K562 (cell line): ENCODE data around the gene LENEP. TPM values are rescaled to one million over a fixed set of nuclear protein-coding genes. Genes with fewer than 3 reads are reported as not detected.

Experiments used
- ATAC-seq: fragments of 200-7000 bp; cut with Tn5 transposase; 3 replicates; pipeline ENCODE4 v1.9.1; 2020; ENCODE audit warnings: moderate library complexity
- BruUV-seq: library from RNA; stranded (reverse); fragments of 400-500 nt; replicated peaks from 2 replicates; lab custom pipeline; 2021; lab: Mats Ljungman, UMichigan
- CTCF ChIA-PET: fragments of 300-600 bp; formaldehyde crosslinking; extraction: SDS; loops from one replicate; lab custom pipeline; 2021; ENCODE audit warnings: low intra/inter-chr PET ratio; lab: Yijun Ruan, JAX
- POLR2A ChIA-PET: fragments of 300-600, 350-650 bp; sonication (Branson Sonifier 250); formaldehyde crosslinking; extraction: SDS; loops from one replicate; lab custom pipeline; 2021; ENCODE audit warnings: antibody characterized with exemption, inconsistent platforms; lab: Yijun Ruan, JAX
- DNase-seq, 4 experiments: peaks; one replicate each; pipeline versions ENCODE4 v3.0.0 to v3.0.0-alpha.2; 2011 to 2018; ENCODE audit warnings: low spot score in 3 of 4, mixed read lengths in 3 of 4; ENCODE audit errors: extremely low read depth in 1 of 4
- FAIRE-seq: peaks from 2 replicates; lab custom pipeline; 2011; peaks lifted over from hg19 to GRCh38; lab: Jason Lieb, UNC
- H2AFZ ChIP-seq: 2 replicates; pipeline ENCODE4 v1.6.0; 2011; ENCODE audit warnings: low read depth, low read length, control low read depth, inconsistent platforms
- H3K27ac ChIP-seq: fragments of 200-600 bp; 3 replicates; pipeline ENCODE4 v1.8.0; 2011; ENCODE audit warnings: low read depth, mild to moderate bottlenecking, control low read depth, inconsistent platforms, low read length, moderate library complexity, mixed read lengths; ENCODE audit errors: extremely low read depth
- H3K27me3 ChIP-seq, 2 experiments: fragments of 300-600 bp in 1 of 2; 2 replicates in 1 of 2; 3 replicates in 1 of 2; pipeline versions ENCODE4 v1.6.0 to v1.8.0; 2011; ENCODE audit warnings: inconsistent platforms in 2 of 2, low read length in 2 of 2, mild to moderate bottlenecking in 1 of 2, mixed read lengths in 1 of 2, moderate library complexity in 1 of 2; ENCODE audit not compliant: control insufficient read depth in 2 of 2, insufficient read depth in 2 of 2
- H3K36me3 ChIP-seq: fragments of 300-600 bp; 3 replicates; pipeline ENCODE4 v1.8.0; 2011; ENCODE audit warnings: mild to moderate bottlenecking, low read length, inconsistent platforms; ENCODE audit not compliant: control insufficient read depth, insufficient read depth
- H3K4me1 ChIP-seq, 2 experiments: fragments of 200-600 bp in 1 of 2; replicated peaks in 1 of 2; 2 replicates in 1 of 2; 3 replicates in 1 of 2; pipeline versions ENCODE4 v1.5.1 to v1.8.0; 2011; ENCODE audit warnings: inconsistent platforms in 2 of 2, low read length in 2 of 2, mild to moderate bottlenecking in 1 of 2, mixed read lengths in 1 of 2, moderate library complexity in 1 of 2; ENCODE audit not compliant: control insufficient read depth in 2 of 2, insufficient read depth in 2 of 2
- H3K4me2 ChIP-seq: 2 replicates; pipeline ENCODE4 v1.6.1; 2011; ENCODE audit warnings: low read length, control low read depth, inconsistent platforms, mixed read lengths; ENCODE audit not compliant: insufficient read depth
- H3K4me3 ChIP-seq: fragments of 200-600 bp; sonication (generic), shearing (Covaris generic); 2 replicates; pipeline ENCODE4 v1.5.1; 2016; ENCODE audit warnings: control low read depth, inconsistent platforms
- H3K79me2 ChIP-seq: fragments of 200-600 bp; 3 replicates; pipeline ENCODE4 v1.8.0; 2011; ENCODE audit warnings: low read length, inconsistent platforms; ENCODE audit not compliant: control insufficient read depth, insufficient read depth
- H3K9ac ChIP-seq, 2 experiments: 2 replicates each; pipeline versions ENCODE4 v1.6.0 to v1.6.1; 2011; ENCODE audit warnings: low read depth in 2 of 2, low read length in 2 of 2, control low read depth in 1 of 2, inconsistent platforms in 1 of 2, mild to moderate bottlenecking in 1 of 2, mixed read lengths in 1 of 2; ENCODE audit not compliant: insufficient read depth in 1 of 2
- H3K9me1 ChIP-seq: one replicate; pipeline ENCODE4 v1.6.0; 2011; ENCODE audit warnings: inconsistent platforms, mild to moderate bottlenecking, low read length, moderate library complexity; ENCODE audit not compliant: control insufficient read depth, insufficient read depth
- H3K9me3 ChIP-seq: replicated peaks from 2 replicates; pipeline ENCODE4 v1.5.1; 2011; ENCODE audit warnings: low read depth, low read length, inconsistent platforms; ENCODE audit not compliant: control insufficient read depth, insufficient read depth
- H4K20me1 ChIP-seq: replicated peaks from 2 replicates; pipeline ENCODE4 v1.6.1; 2011; ENCODE audit warnings: low read length, inconsistent platforms, mixed read lengths; ENCODE audit not compliant: control insufficient read depth, insufficient read depth
- CBFA2T3 ChIP-seq: fragments of 450-650 bp; IDR thresholded peaks from 2 replicates; pipeline ENCODE4 v1.6.1; 2017
- DEAF1 ChIP-seq: fragments of 450-650 bp; formaldehyde crosslinking; IDR thresholded peaks from 2 replicates; pipeline ENCODE4 v1.4.0; 2020; ENCODE audit warnings: mild to moderate bottlenecking, moderate library complexity
- ESRRA ChIP-seq: fragments of 450-650 bp; IDR thresholded peaks from 2 replicates; pipeline ENCODE4 v1.6.1; 2014; ENCODE audit warnings: low read depth, mild to moderate bottlenecking, moderate library complexity, borderline replicate concordance
- ETV6 ChIP-seq, 3 experiments: fragments of 150-350 bp in 1 of 3; sonication (generic) in 1 of 3; formaldehyde crosslinking in 1 of 3; IDR thresholded peaks; 2 replicates each; pipeline versions ENCODE4 v1.6.1 to v1.8.0; 2014 to 2022; ENCODE audit warnings: borderline replicate concordance in 2 of 3, low read depth in 2 of 3, antibody characterized with exemption in 1 of 3, low read length in 1 of 3, mild to moderate bottlenecking in 1 of 3, missing genetic modification reagents in 1 of 3
- HNRNPK ChIP-seq: fragments of 200-400 bp; formaldehyde crosslinking; IDR thresholded peaks from one replicate; pipeline ENCODE4 v1.6.1; 2018; ENCODE audit warnings: mild to moderate bottlenecking, low read depth, low read length; ENCODE audit not compliant: poor library complexity, severe bottlenecking
- NCOA1 ChIP-seq: fragments of 450-650 bp; IDR thresholded peaks from 2 replicates; pipeline ENCODE4 v1.6.1; 2016; ENCODE audit warnings: low read depth
- NFE2 ChIP-seq: IDR thresholded peaks from 2 replicates; pipeline ENCODE4 v1.6.1; 2014; ENCODE audit warnings: antibody characterized with exemption, low read depth
- RB1 ChIP-seq: fragments of 450-650 bp; IDR thresholded peaks from 2 replicates; pipeline ENCODE4 v1.6.1; 2017; ENCODE audit warnings: low read depth, mild to moderate bottlenecking
- RBM25 ChIP-seq: fragments of 200-400 bp; formaldehyde crosslinking; IDR thresholded peaks from 2 replicates; pipeline ENCODE4 v1.6.1; 2018; ENCODE audit warnings: low read length, low read depth, moderate library complexity; ENCODE audit not compliant: severe bottlenecking
- ZBED1 ChIP-seq: IDR thresholded peaks from 2 replicates; pipeline ENCODE4 v1.6.1; 2014
- ZBTB12 ChIP-seq: fragments of 250-450 bp; sonication (Bioruptor Pico); IDR thresholded peaks from 2 replicates; pipeline ENCODE4 v1.4.0; 2020
- ZNF696 ChIP-seq: fragments of 250-450 bp; sonication (Bioruptor Pico); conservative IDR thresholded peaks from 2 replicates; pipeline ENCODE4 v1.4.0; 2020; ENCODE audit warnings: mild to moderate bottlenecking, moderate library complexity
- WGBS: fragments of 100-300 bp; shearing (Covaris generic); methylation state at CpG from one replicate; pipeline ENCODE4 v1.1.6; 2016; ENCODE audit warnings: low coverage, mixed read lengths; ENCODE audit not compliant: insufficient coverage; ENCODE audit errors: missing lambda C conversion rate; 5-methylcytosine and 5-hydroxymethylcytosine counted together
- in situ Hi-C: fragments of 300-500 bp; cut with MboI; formaldehyde crosslinking; loops from 4 replicates; pipeline ENCODE4 v1.15.0; 2018; ENCODE audit warnings: inconsistent platforms, mixed read lengths
- intact Hi-C: fragments of 100-400 bp; cut with micrococcal nuclease; formaldehyde crosslinking; loops from 2 replicates; pipeline ENCODE4 v1.14.2; 2022
- polyA plus RNA-seq, 8 experiments: library from polyadenylated mRNA; depleted of rRNA in 4 of 8; stranded (reverse) in 5 of 8; unstranded in 3 of 8; fragments of >200 nt; fragmentation: Nextera tagmentation in 2 of 8; fragmentation: Illumina TruSeq in 1 of 8; extraction: Ambion mirVana in 2 of 8; extraction: Trizol in 1 of 8; gene quantifications; 2 replicates each; pipeline versions ENCODE4 v1.2.1 to v1.2.3, GENCODE V29; 2011 to 2014; ENCODE audit warnings: inconsistent platforms in 1 of 8, missing spikeins in 1 of 8
- total RNA-seq, 7 experiments: library from RNA; depleted of rRNA in 6 of 7; stranded (reverse); fragments of >200 nt in 6 of 7; fragmentation: Illumina TruSeq in 2 of 7; extraction: Trizol in 2 of 7; gene quantifications; 2 replicates each; pipeline versions ENCODE4 v1.2.1 to v1.2.3, GENCODE V29; 2011 to 2021; ENCODE audit warnings: low replicate concordance in 1 of 7
- TF ChIP-seq, protein P1 (sequence below): fragments of 450-650 bp; formaldehyde crosslinking; IDR thresholded peaks from 2 replicates; pipeline ENCODE4 v1.4.0; 2022; ENCODE audit warnings: missing genetic modification characterization

Gene LENEP
- total and polyA plus RNA-seq, 9 of the 15 experiments (the other 6 are each of a cell fraction or from before 2014, with no cell fraction given), result 0.23 to 0.87 (median 0.67) TPM; not detected in 5

DNA sequence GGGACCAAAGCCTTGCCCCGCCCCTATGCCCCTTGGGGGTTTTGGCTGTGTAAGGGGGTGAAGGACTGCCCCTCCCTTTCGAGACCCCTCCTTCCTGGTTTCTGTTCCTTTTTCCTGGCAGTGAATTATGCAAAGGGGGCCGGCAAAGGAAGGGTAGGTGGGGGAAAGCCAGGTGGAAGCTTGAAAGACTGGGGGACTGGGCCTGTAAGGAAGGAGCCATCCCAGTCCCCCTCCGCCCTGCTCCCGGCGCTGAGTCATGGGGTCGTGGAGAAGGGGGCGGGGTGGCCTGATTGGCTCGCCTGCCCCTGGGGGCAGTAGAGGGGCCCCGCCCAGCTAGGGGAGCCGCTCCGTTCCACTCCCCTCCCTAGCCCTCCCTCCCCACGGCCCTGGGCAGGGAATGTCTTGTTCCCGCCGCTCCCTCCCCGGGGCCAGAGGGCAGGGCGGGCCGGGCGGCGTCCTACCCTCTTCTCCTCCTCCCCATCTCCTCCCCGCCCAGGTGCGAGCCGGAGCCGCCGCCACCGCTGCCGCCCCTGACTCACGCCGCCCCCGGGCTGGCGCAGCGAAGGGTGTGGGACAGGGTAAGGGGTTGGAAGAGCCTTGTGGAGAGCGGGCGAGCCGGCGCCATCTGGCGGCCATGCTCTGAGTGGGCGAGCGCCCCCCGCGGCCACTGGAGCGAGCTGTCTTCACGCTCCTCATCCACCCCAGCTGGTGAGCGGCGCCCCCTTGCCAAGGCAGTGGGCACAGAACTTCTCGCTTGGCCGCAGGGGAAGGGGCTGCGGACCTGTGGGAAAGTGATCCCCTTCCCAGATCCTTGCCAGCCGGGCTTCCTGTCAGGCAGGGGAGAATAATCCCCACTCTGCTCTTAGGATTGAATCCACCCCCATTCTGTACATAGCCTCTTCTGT, 23.9 kb downstream of the LENEP start:
- H3K9ac ChIP-seq, result peak overlapping the region; percentile 61 to 87
- no peaks in the 10 kb centered on the region for H3K9me1 ChIP-seq
- peak overlapping the region; percentile 29; the same call in 1 of the 2 replicates for H2AFZ ChIP-seq
- H4K20me1 ChIP-seq, result no peaks in the 10 kb centered on the region
- peak overlapping the region; percentile 31 for H3K4me3 ChIP-seq
- ATAC-seq (peak; percentile 93), FAIRE-seq (peak; percentile 84), DNase-seq (peak; percentile 90 to 96 (median 91))
- peaks cover 14% of the 10 kb centered on the region for H3K79me2 ChIP-seq
- peak overlapping the region; percentile 81 for H3K27ac ChIP-seq
- no TSS peak for BruUV-seq
- CTCF ChIA-PET, result interaction anchor here (0.5 to 2.8 kb wide), 11 partner anchors 17 to 477 kb away, joined by 3 to 28 read pairs (median 4); partner anchors contain the start of genes CKS1B, PBXIP1, PYGO2 and UBE2Q1
- H3K4me2 ChIP-seq, result peak overlapping the region; percentile 53
- WGBS, result 6% methylated on average over 18 of the region's 49 CpGs
- intact Hi-C loops (loop anchor here (1.0 to 2.0 kb wide), 2 partner anchors 15 to 56 kb away; partner anchors contain the start of genes PYGO2 and ZBTB7B), in situ Hi-C loops (no loop called here)
- H3K9me3 ChIP-seq, result no peaks in the 10 kb centered on the region
- peaks cover 28 to 57% of the 10 kb centered on the region in 2 experiments for H3K4me1 ChIP-seq
- POLR2A ChIA-PET, result interaction anchor here (0.5 to 2.3 kb wide), 16 partner anchors 9 to 174 kb away, joined by 3 to 15 read pairs (median 4); partner anchors contain the start of genes DCST1, DCST2, LENEP and PBXIP1
- H3K36me3 ChIP-seq, result peaks cover 45% of the 10 kb centered on the region; the same call in 2 of the 3 replicates
- H3K27me3 ChIP-seq, result no peaks in the 10 kb centered on the region
- TF ChIP-seq ESRRA, result peak; percentile 64; the same call in 1 of the 2 replicates
- no peak for TF ChIP-seq NCOA1
- peak; percentile 78; the same call in 1 of the 2 replicates for TF ChIP-seq NFE2
- peak; percentile 97 for TF ChIP-seq HNRNPK
- TF ChIP-seq, protein P1, sequence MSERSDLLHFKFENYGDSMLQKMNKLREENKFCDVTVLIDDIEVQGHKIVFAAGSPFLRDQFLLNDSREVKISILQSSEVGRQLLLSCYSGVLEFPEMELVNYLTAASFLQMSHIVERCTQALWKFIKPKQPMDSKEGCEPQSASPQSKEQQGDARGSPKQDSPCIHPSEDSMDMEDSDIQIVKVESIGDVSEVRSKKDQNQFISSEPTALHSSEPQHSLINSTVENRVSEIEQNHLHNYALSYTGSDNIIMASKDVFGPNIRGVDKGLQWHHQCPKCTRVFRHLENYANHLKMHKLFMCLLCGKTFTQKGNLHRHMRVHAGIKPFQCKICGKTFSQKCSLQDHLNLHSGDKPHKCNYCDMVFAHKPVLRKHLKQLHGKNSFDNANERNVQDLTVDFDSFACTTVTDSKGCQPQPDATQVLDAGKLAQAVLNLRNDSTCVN (CRISPR knock-in tag), result peak; percentile 11; the same call in 1 of the 2 replicates
- TF ChIP-seq ZBED1, result peak; percentile 72; the same call in 1 of the 2 replicates
- no peak for TF ChIP-seq RBM25
- TF ChIP-seq ETV6 (IDR thresholded peaks at IDR 0.05; ENCODE audit: borderline replicate concordance in 1 of 2, low read depth in 2 of 2, low read length in 1 of 2), result 0 out of 4 replicates have a peak, but pooled peaks of 1 of the 2 experiments have one; percentile 55
- no peak for TF ChIP-seq ETV6 (CRISPR knock-in tag; IDR thresholded peaks at IDR 0.05; ENCODE audit: borderline replicate concordance)
- no peak for TF ChIP-seq ZNF696 (CRISPR knock-in tag)
- TF ChIP-seq RB1, result peak; percentile 96
- peak; percentile 48 for TF ChIP-seq CBFA2T3
- TF ChIP-seq DEAF1 (CRISPR knock-in tag), result peak; percentile 84
- no peak for TF ChIP-seq ZBTB12 (CRISPR knock-in tag)
